Suppressor macrophage treated with lipopolysaccharide for 1 hour (primary cell): ENCODE data around the gene CHAF1B.
A peak's percentile ranks its signal among the peaks of the same experiment; 100 is the strongest.

Experiments
- DNase-seq, 3 donors: peaks; one replicate each; pipeline ENCODE4 v3.0.0-alpha.2; 2020 to 2022

CHAF1B gene

GRCh38 chr21:36429947-36430546, 44.9 kb downstream of the CHAF1B start:
- peak; percentile 95 to 98 (median 97) for DNase-seq

DNA sequence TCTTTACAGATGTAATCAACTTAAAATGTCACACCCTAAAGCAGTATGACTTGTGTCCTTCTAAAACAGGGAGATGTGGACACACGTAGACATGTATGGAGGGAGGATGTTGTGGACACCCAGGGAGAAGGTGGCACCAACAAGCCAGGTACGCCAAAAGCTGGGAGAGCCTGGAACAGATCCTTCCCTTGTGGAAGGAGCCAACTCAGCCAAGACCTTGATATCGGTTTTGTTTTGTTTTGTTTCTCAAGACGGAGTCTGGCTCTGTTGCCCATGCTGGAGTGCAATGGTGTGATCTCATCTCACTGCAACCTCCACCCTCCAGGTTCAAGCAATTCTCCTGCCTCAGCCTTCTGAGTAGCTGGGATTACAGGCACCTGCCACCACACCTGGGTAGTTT, 45.6 kb downstream of the CHAF1B start:
- no peak for DNase-seq

GRCh38 chr21:36431252-36431651, 46.1 kb downstream of the CHAF1B start:
- peak; percentile 33 to 55 (median 54) for DNase-seq

- DNase-seq, result no peak
Measured at GRCh38 chr21:36433059-36433709, 48.0 kb downstream of the CHAF1B start.

- DNase-seq, result no peak
Measured at GRCh38 chr21:36434144-36434543, 49.0 kb downstream of the CHAF1B start.

GRCh38 chr21:36436829-36437744, 51.9 kb downstream of the CHAF1B start:
- peak; percentile 46 to 70 (median 68) for DNase-seq

- DNase-seq, result peak in 1 of 3 donors; percentile 23
Measured at GRCh38 chr21:36437745-36438128, 52.5 kb downstream of the CHAF1B start.

GRCh38 chr21:36441715-36442114, 56.5 kb downstream of the CHAF1B start:
- no peak for DNase-seq

GRCh38 chr21:36446301-36446700, 61.1 kb downstream of the CHAF1B start:
- DNase-seq, result no peak

DNA sequence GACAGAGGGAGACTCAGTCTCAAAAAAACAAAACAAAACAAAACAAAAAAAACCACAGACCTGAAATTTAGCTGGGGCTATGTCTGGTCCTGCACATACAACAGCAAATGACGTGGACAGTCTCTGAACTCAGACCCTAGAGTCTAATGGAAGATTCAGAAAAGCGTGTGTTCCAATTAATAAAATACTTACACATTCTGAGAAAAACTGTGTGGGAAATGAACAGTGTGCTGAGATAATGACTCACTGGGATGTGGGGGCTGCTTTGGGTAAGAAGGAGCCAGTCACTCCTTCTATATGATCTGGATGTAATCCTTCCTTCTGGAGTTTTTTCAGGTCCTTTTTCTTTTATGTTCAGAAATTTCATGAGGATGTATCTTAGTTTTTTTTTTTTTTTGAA, 65.3 kb downstream of the CHAF1B start:
- DNase-seq, result peak; percentile 39 to 57 (median 46)

GRCh38 chr21:36451506-36451905, 66.3 kb downstream of the CHAF1B start:
- peak in 1 of 3 donors; percentile 38 for DNase-seq

DNA sequence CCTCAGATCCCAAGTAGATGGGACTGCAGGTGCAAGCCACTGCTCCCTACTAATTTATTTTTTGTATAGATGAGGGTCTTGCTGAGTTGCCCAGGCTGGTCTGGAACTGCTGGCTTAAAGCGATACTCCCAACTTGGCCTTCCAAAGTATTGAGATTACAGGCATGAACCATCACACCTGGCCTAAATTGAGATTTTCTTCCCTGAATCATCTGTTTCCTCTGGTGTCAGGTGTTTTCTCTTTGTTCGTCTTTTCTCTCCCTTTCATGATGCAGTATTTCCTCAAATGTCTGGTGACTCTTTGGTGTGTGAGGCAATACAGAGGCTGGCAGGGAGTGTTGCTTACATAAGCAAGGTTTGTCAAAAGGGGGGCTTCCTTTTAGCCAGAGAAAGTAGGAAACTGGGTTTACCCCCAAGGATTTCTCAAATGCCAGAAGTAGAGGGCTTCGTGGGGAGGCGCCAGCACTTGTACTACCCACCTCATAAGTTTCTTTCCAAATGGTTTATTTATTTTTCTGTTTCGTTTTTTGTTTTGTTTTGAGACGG, 67.2 kb downstream of the CHAF1B start:
- peak; percentile 24 to 48 (median 40) for DNase-seq

DNA sequence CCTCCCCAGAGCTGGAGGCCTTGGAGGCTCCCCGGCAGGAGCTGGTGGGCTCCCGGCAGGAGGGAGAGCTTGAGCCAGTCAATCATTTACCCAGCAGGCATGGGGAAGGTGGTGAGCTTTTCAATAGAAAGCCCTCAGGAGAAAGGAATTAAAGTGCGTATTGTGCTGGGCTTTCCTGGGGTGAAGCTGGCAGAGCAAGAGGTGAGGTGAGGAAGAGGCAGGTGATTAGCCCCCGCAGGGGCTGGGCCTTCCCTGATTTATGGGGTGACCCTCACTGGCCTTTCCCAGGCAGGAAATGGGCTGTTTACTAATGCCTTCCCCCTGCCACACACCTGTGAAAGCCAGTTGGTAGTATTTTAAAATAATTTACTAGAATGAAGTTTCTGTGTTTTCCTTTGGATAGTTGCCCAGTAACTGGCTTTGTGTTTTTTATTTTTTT, 68.9 kb downstream of the CHAF1B start:
- no peak for DNase-seq

DNA sequence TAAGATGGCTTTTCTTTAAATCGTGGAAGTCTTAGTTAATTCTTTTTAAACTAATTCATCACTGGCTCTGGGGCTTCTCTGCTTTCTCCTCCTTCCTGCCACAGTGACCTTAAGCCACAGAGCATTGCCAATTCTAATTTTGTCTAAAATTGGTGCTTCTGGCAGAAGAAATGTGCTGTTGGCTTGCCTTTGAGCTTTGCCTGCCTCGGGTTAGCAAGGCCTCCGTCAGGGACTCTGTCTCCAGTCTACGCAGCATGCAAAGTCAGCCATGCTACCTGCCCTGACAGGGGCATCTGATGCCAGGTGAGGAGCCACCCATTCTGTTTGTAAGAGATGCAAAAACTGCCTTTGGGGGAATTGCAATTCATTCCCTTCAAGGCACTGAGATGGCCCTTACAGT, 69.5 kb downstream of the CHAF1B start:
- DNase-seq, result no peak

GRCh38 chr21:36456729-36457414, 71.7 kb downstream of the CHAF1B start:
- peak; percentile 57 to 80 (median 75) for DNase-seq

DNA sequence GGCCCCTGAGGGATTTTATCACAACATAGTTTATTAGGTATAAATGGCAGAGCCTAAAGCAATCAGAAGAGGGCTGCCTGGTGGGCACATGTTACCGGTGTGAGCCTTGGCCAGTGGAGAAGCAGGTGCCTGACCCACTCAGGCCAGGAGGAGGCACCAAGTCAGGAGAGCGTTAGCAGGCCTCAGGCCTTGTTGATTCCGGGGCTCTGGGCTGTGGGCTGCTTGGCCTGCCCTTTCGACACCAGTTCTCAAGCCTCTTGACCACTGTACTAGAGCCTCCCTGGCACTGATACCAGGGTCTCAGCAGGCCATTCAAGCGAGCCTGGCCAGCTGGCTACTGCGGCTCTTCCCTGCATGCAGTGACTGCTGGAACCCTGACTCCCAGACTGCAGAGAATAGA, 73.9 kb downstream of the CHAF1B start:
- DNase-seq, result no peak

DNA sequence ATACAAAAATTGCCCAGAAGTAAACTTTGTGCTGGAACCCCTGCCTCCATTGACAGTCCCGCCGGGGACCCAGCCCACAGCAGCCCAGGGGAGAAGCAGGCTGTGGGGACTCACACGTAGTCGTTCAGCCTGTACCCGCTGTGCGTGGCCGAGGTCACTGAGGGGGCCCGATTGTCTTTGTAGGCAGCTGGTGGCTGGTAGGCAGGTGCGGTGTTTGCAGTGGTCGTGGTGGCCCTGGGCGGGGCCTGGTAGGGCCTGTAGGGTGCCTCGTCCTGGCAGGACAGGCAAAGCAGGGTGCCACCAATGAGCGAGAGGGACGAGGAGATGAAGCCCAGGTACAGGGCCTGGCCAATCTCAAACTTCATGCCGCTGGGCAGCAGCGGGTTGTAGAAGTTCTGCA, 75.7 kb downstream of the CHAF1B start:
- DNase-seq, result no peak

DNA sequence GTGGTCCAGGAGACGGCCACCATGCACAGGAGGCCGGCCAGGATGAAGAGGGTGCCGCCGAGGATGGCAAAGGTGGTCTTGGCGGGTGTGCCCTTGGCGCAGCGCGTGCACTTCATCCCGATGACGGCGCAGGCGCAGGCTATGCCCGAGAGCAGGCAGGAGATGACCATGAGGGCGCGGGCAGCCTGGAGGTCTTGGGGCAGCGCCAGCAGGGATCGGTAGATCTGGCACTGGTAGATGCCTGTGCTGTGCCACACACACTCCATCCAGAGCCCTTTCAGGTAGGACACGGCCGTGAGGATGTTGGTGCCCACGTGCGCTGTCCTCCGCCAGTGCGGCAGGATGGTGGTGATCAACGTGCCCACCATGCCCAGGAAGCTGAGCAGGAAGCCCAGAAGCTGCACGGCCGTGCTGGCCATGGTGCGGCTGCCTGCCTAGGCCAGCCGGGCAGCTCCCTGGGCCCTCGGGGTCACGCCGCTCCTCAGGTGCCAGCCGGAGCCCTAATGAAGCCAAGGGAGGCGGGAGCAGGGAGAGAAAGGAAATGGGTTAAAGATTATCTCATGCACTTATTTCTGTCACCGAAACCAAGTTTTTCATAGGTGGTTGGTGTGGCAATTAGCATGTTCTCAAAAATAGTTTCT, 76.2 kb downstream of the CHAF1B start:
- no peak for DNase-seq

DNA sequence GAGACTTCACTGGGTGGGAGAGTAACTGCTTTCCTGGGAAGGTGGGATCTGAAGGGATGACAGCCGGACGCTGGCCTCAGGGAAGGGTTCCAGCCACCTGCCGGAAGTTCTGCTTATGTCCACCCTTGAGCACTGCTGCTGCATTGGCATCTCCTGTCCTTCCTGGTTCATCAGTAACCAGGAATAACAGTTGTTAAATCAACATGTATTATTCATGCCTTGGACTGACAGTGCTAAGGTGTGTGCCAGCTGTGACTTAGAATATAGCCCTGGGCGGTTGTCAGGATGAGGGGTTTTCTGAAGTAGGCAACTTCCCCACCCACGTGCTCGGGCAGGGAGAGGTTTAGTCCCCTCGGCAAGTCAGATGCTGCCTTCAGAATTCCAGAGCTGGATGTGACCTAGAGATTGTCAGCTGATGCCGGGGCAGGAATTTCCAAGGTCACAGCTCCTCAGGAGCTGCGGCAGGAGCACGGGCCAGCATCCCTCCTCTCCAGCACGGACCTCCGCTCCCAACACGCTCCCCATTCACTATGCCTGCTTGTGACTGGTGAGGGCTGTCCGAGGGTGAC, 76.8 kb downstream of the CHAF1B start:
- no peak for DNase-seq

- no peak for DNase-seq
Measured at GRCh38 chr21:36463204-36463603, 78.0 kb downstream of the CHAF1B start.

DNA sequence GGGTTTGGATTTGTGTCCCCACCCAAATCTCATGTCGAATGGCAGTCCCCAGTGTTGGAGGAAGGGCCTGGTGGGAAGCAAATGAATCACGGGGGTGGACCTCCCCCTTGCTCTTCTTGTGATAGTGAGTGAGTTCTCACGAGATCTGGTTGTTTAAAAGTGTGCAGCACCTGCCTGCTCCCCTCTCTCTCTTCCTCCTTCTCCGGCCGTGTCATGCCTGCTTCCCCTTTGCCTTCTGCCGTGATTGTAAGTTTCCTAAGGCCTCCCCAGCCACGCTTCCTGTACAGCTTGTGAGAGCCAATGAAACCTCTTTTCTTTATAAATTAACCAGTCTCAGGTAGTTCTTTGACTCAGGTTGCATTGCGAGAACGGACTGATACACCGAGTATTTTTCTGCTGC, 78.8 kb downstream of the CHAF1B start:
- DNase-seq, result no peak

DNA sequence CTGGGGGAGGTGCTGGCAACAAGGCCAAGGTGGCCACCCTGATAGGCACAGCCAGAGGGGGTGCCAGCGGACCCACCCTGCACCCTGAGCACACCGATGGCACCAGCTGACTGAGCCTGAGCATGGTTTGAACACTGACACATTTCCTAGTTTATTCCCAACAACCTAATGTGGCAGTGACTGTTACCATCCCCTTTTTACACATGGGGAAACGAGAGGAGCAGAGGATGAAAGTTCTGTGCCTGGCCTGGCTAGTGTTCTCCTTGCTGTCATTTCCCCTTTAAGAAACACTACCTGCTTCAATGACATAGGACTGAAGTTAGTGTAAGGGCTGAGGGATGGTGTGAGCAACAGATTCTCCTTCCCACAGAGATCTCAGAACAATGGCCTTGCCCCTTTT, 79.4 kb downstream of the CHAF1B start:
- no peak for DNase-seq
